GM19463 (cell line): ENCODE results near the gene SRGAP3.

Source experiments
- ATAC-seq: cut with Tn5 transposase; IDR thresholded peaks from one replicate; pipeline ENCODE4 v1.9.1; 2021; ENCODE audit warnings: mild to moderate bottlenecking, moderate library complexity; ENCODE audit not compliant: unreplicated experiment

Gene SRGAP3

GRCh38 chr3:8993331-8993730 lies 256.1 kb downstream of the SRGAP3 start:
- no peak for ATAC-seq

- ATAC-seq: no peak
These were observed 256.6 kb downstream of the SRGAP3 start for GRCh38 chr3:8992854-8993253.

GRCh38 chr3:8992199-8992598 lies 257.2 kb downstream of the SRGAP3 start:
- ATAC-seq: no peak

GRCh38 chr3:8990266-8991215 lies 258.9 kb downstream of the SRGAP3 start:
- no peak for ATAC-seq

GRCh38 chr3:8988791-8989558 lies 260.5 kb downstream of the SRGAP3 start:
- no peak for ATAC-seq

- no peak for ATAC-seq
These were observed 261.1 kb downstream of the SRGAP3 start for GRCh38 chr3:8988384-8988655.

GRCh38 chr3:8987645-8988383 lies 261.6 kb downstream of the SRGAP3 start:
- peak; percentile 66 for ATAC-seq

- no peak for ATAC-seq
These were observed 262.2 kb downstream of the SRGAP3 start for GRCh38 chr3:8987226-8987625.

- no peak for ATAC-seq
These were observed 262.7 kb downstream of the SRGAP3 start for GRCh38 chr3:8986741-8987140.

- no peak for ATAC-seq
These were observed 263.6 kb downstream of the SRGAP3 start for GRCh38 chr3:8985876-8986275.

- ATAC-seq: no peak
These were observed 264.0 kb downstream of the SRGAP3 start for GRCh38 chr3:8985411-8985831.

GRCh38 chr3:8984526-8984925 lies 264.9 kb downstream of the SRGAP3 start:
- no peak for ATAC-seq

GRCh38 chr3:8984081-8984480 lies 265.4 kb downstream of the SRGAP3 start:
- ATAC-seq: no peak

- ATAC-seq: no peak
These were observed 265.9 kb downstream of the SRGAP3 start for GRCh38 chr3:8983591-8983990.

- ATAC-seq: no peak
These were observed 266.4 kb downstream of the SRGAP3 start for GRCh38 chr3:8983026-8983425.

GRCh38 chr3:8982509-8982908 lies 266.9 kb downstream of the SRGAP3 start:
- no peak for ATAC-seq

GRCh38 chr3:8981700-8982099 lies 267.7 kb downstream of the SRGAP3 start:
- no peak for ATAC-seq

- no peak for ATAC-seq
These were observed 268.1 kb downstream of the SRGAP3 start for GRCh38 chr3:8981296-8981695.

GRCh38 chr3:8980756-8981257 lies 268.6 kb downstream of the SRGAP3 start:
- ATAC-seq: no peak

- ATAC-seq: no peak
These were observed 270.2 kb downstream of the SRGAP3 start for GRCh38 chr3:8979262-8979661.

GRCh38 chr3:8978551-8978950 lies 270.9 kb downstream of the SRGAP3 start:
- ATAC-seq: no peak
